Suppressor macrophage (primary cell): ENCODE measurements around the gene INTS2.
"Not testable (repeated sequence)": the region's sequence is repeated elsewhere in the genome, so short reads cannot be mapped to it uniquely, and the experiment has no call there.

ENCODE experiments used
- DNase-seq, 4 experiments: peaks; one replicate each; pipeline ENCODE4 v3.0.0-alpha.2; 2020 to 2022

The INTS2 gene

GRCh38 chr17:61895391-61895790 is 32.4 kb downstream of the INTS2 start:
- DNase-seq = no peak

DNA sequence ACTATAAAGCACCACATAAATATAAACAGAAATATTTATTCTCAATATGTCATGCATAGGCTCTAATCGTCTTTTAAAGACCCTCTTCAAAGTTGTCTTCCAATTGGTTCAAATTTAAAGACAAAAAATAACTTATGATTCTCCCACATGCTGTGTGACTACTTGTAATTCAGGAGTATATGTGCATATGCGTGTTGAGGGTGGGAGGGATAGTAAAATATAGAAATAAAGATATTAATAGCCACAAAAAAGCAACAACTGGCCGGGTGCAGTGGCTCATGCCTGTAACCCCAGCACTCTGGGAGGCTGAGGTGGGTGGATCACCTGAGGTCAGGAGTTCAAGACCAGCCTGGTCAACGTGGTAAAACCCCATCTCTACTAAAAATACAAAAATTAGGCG is 33.5 kb downstream of the INTS2 start:
- not testable (repeated sequence) for DNase-seq

GRCh38 chr17:61887733-61888132 is 40.0 kb downstream of the INTS2 start:
- not testable (repeated sequence) for DNase-seq

GRCh38 chr17:61885865-61886264 is 41.9 kb downstream of the INTS2 start:
- DNase-seq = not testable (repeated sequence)

GRCh38 chr17:61884864-61885263 is 42.9 kb downstream of the INTS2 start:
- DNase-seq = no peak

DNA sequence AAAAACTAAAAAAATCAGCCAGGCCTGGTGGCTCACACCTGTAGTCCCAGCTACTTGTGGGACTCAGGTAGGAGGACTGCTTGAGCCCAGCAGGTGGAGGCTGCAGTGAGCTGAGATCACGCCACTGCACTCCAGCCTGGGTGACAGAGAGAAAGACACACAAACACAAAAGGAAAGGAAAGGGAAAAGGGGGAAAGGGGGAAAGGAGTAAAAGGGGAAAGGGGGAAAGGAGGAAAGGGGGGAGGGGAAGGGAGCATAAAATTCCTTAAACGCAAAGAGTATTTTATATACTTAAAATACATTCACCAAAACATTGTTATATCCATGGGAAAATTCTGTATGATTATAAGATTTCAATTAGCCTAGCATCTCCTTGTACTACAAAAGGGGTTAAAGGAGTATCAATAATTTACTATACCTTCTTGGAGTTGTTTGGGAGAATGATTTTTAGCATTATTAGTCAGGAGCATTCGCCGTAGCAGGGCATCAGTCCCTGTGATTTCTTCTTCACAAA is 47.1 kb downstream of the INTS2 start:
- DNase-seq = no peak

GRCh38 chr17:61878984-61879612 is 48.7 kb downstream of the INTS2 start:
- DNase-seq = no peak

DNA sequence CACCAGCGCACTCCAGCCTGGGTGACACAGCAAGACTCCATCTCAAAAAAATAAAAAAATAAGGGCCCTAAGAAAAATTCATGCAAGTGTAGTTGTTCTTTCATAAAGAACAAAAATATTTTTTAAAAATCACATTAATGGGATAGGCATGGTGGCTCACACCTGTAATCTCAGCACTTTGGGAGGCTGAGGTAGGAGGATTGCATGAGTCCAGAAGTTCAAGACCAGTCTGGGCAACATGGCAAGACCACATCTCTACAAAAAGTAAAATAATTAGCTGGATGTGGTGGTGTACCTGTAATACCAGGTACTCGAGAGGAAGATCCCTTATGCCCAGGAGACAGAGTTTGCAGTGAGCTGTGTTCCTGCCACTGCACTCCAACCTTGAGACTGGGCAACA is 49.3 kb downstream of the INTS2 start:
- DNase-seq = no peak

GRCh38 chr17:61877837-61878236 is 49.9 kb downstream of the INTS2 start:
- no peak for DNase-seq

GRCh38 chr17:61875804-61876203 is 52.0 kb downstream of the INTS2 start:
- DNase-seq = no peak

GRCh38 chr17:61875285-61875684 is 52.5 kb downstream of the INTS2 start:
- no peak for DNase-seq

- no peak for DNase-seq
Measured at GRCh38 chr17:61874075-61874474, 53.7 kb downstream of the INTS2 start.

DNA sequence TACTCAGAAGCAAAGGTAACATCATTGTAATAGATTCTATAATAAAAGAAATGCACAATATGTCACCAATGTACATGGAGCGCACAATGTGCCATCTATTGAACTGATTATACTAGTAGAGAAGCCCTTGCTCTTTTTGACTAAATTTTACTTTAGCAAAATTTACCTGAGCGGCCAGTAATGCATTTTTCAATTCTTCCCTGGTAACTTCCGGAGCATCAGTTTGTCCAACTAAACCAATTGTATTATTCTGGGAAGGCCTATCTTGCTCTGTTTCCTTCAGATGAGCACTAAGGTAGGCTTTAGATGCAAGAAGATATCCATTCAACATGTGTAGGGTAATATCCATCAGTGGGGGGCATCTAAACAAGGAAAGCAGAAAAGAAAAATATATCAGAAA is 55.7 kb downstream of the INTS2 start:
- DNase-seq = no peak

GRCh38 chr17:61869138-61869537 is 58.6 kb downstream of the INTS2 start:
- no peak for DNase-seq

DNA sequence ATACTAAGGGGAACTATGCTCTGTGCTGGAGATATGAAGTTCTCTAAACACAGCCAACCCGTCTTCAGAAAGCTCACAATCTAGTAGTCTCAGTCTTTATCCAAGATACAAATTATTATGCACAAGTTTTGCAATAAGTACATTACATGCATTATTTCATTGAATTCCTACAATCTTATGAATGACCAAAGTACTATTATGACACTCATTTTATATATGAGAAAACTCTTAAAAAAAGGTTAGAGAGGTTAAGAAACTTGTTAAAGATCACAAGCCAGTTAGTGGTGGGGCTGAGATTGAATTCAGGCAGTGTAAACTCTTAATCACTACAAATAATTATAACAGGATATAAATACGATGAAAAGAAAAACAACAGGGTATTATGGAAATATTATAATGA is 59.7 kb downstream of the INTS2 start:
- no peak for DNase-seq

GRCh38 chr17:61867033-61867432 is 60.7 kb downstream of the INTS2 start:
- no peak for DNase-seq

DNA sequence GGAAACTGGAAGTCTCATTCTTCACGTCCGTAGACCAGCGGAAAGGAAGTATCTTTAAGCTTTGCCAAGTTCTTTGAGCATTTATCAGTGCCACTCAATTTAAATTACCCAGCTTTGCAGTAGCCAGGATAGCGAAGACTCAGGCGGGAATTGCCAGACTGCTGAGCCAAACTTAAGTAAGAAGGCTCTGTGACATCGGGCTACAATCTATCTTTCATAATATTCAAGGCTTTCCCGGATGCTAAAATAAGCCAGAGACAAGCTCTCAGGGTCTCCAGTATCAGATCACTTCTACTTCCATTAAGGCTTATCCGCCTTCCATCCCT is 64.0 kb downstream of the INTS2 start:
- DNase-seq = no peak

GRCh38 chr17:61862975-61863800 is 64.6 kb downstream of the INTS2 start, which contains the start of gene BRIP1:
TSS of gene BRIP1 (minus strand) at chr17:61863528. CDS start at chr17:61861539, 1,989 bp downstream.
- peak; percentile 92 to 95 (median 94) for DNase-seq

- DNase-seq = no peak
Measured at GRCh38 chr17:61862105-61862574, 65.6 kb downstream of the INTS2 start.

DNA sequence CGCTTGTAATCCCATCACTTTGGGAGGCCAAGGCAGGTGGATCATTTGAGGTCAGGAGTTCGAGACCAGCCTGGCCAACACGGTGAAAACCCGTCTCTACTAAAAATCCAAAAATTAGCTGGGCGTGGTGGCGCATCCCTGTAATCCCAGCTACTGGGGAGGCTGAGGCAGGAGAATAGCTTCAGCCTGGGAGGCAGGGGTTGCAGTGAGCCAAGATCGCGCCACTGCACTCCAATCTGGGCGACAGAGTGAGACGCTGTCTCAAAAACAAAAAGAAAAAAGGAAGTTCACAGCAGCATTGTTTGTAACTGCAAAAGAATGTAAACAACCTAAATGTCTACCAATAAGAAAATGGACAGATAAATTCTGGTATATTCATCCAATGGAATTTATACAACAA is 67.4 kb downstream of the INTS2 start:
- DNase-seq = not testable (repeated sequence)

GRCh38 chr17:61856035-61856434 is 71.7 kb downstream of the INTS2 start:
- peak in 3 of 4 experiments; percentile 6 to 47 (median 38) for DNase-seq

GRCh38 chr17:61852857-61853256 is 74.9 kb downstream of the INTS2 start:
- DNase-seq = no peak

DNA sequence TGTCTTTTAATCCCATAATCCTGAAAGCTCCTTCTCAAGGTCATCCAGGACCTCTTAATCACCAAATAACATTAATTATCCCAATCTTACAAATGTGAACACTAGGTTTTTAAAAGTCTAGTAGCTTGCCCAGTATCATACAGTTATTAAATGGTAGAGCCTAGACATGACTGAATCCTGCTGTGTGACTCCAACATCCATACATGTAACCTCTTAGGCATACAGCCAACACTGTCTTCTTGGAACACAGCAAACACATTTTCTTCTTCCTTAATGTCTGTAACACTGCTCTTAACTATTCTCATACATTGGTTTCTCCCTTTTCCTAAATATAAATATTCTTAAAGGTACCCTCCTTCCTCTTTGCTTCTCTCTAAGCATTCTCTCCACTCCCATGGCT is 78.1 kb downstream of the INTS2 start:
- DNase-seq = no peak

- DNase-seq = no peak
Measured at GRCh38 chr17:61848896-61849295, 78.9 kb downstream of the INTS2 start.
